Activated naive CD4-positive, alpha-beta T cell treated with anti-CD3 and anti-CD28 coated beads for 36 hours (primary cell): ENCODE results near the gene SAP30. TPM values are rescaled to one million over a fixed set of nuclear protein-coding genes. Genes with fewer than 3 reads are reported as not detected.

ENCODE experiments used
- CTCF ChIA-PET: fragments of 350-600 bp; sonication (Branson Sonifier 250); formaldehyde crosslinking; loops from one replicate; lab custom pipeline; 2021; ENCODE audit warnings: antibody characterized with exemption; lab: Charles Lee
- DNase-seq: peaks from one replicate; pipeline ENCODE4 v3.0.0-alpha.2; 2020
- H3K27ac Mint-ChIP-seq: one replicate; pipeline ENCODE4 v1.8.0; 2021; ENCODE audit warnings: mild to moderate bottlenecking, mixed read lengths
- H3K27me3 Mint-ChIP-seq: one replicate; pipeline ENCODE4 v1.8.0; 2021; ENCODE audit warnings: low read depth, mixed read lengths
- H3K36me3 Mint-ChIP-seq: one replicate; pipeline ENCODE4 v1.8.0; 2021; ENCODE audit warnings: low read depth, mixed read lengths
- H3K4me1 Mint-ChIP-seq: one replicate; pipeline ENCODE4 v1.8.0; 2021; ENCODE audit warnings: low read depth, mixed read lengths
- H3K4me3 Mint-ChIP-seq: one replicate; pipeline ENCODE4 v1.8.0; 2021; ENCODE audit warnings: mild to moderate bottlenecking, moderate library complexity, mixed read lengths
- H3K9me3 Mint-ChIP-seq: one replicate; pipeline ENCODE4 v1.8.0; 2021; ENCODE audit warnings: mixed read lengths
- intact Hi-C: fragments of 100-400 bp; cut with micrococcal nuclease; formaldehyde crosslinking; loops from one replicate; pipeline ENCODE4 v1.15.1; 2023
- total RNA-seq, 2 experiments: library from RNA; stranded (reverse); gene quantifications; one replicate each; pipeline ENCODE4 v1.2.3, GENCODE V29; 2021

SAP30 gene
- total RNA-seq, 2 experiments from 2014 or later, result 9.2 to 9.7 TPM

DNA sequence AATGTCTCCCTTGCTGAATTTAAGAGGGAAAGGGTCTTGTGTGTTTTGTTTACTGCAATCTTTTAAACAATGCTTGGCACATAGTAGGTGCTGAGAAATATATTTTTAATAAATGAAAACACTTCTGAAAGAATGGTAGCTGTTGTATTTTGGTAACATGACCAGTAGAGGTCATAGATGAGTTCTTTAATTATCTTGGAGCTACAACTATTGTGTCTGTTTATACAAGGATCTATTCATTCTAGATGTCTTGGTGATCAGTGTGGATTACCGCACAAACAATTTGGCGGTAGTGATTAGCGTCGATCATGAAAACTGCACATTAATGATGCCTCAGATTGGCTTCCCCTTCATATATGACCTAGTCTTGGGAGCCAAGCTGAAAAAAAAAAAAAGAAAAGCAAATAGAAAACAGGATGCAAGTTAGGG is 49.6 kb downstream of the SAP30 start:
- intact Hi-C loops, result loop anchor here (1.0 kb wide), 2 partner anchors 74 to 736 kb away; no protein-coding TSS in a partner anchor
- Mint-ChIP-seq H3K4me1 (peaks cover 4% of the 10 kb centered on the region), H3K4me3 (no peak overlapping the region), H3K9me3 (no peaks in the 10 kb centered on the region), H3K27me3 (peaks cover 3% of the 10 kb centered on the region), H3K36me3 (no peaks in the 10 kb centered on the region), H3K27ac (no peak overlapping the region)
- no peak for DNase-seq
- CTCF ChIA-PET, result interaction anchor here (0.6 to 11.9 kb wide), 23 partner anchors 9 to 407 kb away, joined by 3 to 105 read pairs (median 4); partner anchors contain the start of gene SAP30

DNA sequence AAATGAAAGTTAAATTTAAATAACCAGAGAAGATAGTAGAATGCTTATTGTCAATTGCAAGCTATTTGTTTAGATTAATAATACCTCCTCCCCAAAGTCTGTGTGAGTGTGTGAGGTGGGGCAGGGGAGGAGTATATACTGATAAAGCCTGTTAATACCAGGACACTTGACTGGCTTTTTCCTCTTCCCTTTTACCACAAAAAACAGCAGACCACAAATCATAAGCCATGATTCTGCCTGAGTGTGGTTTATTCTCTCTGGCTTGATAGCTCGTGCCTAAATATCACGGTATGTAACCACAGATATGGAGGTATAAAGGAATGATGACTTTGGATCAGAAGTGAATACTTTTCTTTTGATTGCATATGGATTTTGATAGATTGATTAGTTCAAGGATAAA is 50.0 kb downstream of the SAP30 start:
- Mint-ChIP-seq H3K9me3 (no peaks in the 10 kb centered on the region), H3K36me3 (no peaks in the 10 kb centered on the region), H3K27me3 (peaks cover 3% of the 10 kb centered on the region), H3K27ac (no peak overlapping the region), H3K4me3 (no peak overlapping the region), H3K4me1 (peaks cover 9% of the 10 kb centered on the region)
- no peak for DNase-seq
- intact Hi-C loops, result loop anchor here (1.0 kb wide), 2 partner anchors 74 to 736 kb away; no protein-coding TSS in a partner anchor
- CTCF ChIA-PET, result interaction anchor here (0.6 to 11.9 kb wide), 24 partner anchors 10 to 407 kb away, joined by 3 to 105 read pairs (median 4); partner anchors contain the start of gene SAP30

DNA sequence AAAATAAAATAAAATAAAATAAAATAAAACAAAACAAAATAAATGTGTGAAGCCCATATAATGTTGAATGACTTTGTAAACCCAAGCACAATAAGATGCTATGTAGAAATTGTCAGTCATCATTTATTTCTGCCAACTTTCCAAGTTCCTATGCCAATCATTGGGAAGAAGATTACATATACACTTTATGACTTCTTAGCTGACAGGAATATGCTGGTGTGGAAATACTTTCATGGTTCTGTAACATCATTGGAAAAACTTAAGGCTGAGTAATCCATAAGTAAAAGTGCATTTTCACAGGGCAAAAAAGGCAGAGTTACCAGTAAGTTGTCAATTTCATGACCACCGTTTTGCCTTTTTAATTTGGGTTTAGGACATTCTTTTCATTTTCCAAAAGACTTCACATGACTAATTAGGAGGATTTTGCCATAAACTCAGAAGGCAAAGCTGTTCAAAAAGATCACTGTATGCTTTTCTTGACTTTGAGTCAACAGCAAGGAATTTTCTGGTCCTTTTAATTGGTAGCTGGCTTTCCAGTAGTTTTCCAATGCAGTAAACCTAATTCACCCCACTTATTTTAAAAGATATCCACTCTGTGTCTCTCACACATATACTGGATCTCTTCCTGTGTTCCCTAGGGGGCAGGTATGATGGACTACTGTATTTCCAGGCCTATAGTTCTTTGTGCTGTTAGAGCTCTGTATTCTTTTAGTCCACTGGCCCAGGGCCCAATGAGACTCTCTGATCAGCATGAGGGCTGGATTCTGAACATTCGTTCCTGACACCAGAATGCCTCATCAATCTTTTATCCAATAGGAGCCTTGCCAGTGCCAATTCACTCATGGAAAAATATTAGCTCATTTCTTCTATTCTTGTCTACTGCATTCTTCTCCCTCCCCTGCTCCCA is 54.4 kb downstream of the SAP30 start:
- no peaks in the 10 kb centered on the region for H3K27me3 Mint-ChIP-seq
- intact Hi-C loops, result no loop called here
- no peak overlapping the region for H3K27ac Mint-ChIP-seq
- DNase-seq, result no peak
- no peak overlapping the region for H3K4me3 Mint-ChIP-seq
- H3K9me3 Mint-ChIP-seq, result no peaks in the 10 kb centered on the region
- CTCF ChIA-PET, result interaction anchor here (0.6 to 1.0 kb wide), 2 partner anchors 13 to 105 kb away, joined by 3 read pairs; partner anchors contain the start of gene HAND2
- H3K36me3 Mint-ChIP-seq, result no peaks in the 10 kb centered on the region
- peaks cover 25% of the 10 kb centered on the region for H3K4me1 Mint-ChIP-seq

DNA sequence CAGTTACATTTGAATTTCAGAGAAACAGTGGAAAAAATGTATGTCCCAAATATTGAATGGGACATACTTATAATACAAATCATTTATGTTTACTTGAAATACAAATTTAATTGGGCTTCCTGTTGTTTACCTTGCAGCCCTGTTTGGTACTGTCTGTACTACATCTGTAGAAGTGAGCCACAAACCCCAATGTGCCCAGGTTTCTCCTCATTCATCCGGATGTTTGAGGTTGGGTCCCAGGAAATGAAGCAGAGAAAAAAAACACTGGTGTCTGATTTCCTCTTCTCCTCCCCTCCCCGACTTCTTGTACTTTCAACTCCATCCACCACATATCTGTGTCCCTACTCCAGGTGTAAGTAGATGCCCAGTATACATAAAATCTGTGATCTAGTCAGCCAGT is 55.3 kb downstream of the SAP30 start:
- Mint-ChIP-seq H3K27me3 (no peaks in the 10 kb centered on the region), H3K36me3 (no peaks in the 10 kb centered on the region), H3K27ac (no peak overlapping the region), H3K4me3 (no peak overlapping the region), H3K4me1 (peaks cover 22% of the 10 kb centered on the region), H3K9me3 (no peaks in the 10 kb centered on the region)
- intact Hi-C loops, result no loop called here
- CTCF ChIA-PET, result no interaction called here
- DNase-seq, result no peak

Other genes with a start within 250 kb of the SAP30 start
- 10 to 100 TPM in 1 of 2 experiments, 1 to 10 TPM in 1; 8.5 to 11.1 TPM for gene GALNT7, start 202.1 kb upstream of the SAP30 start, total RNA-seq
- gene HMGB2, start 36.6 kb upstream of the SAP30 start, total RNA-seq, result 100 to 1,000 TPM; 752 to 787 TPM
- gene SCRG1, start 28.2 kb downstream of the SAP30 start, total RNA-seq, result not detected
- not detected for gene HAND2, start 159.3 kb downstream of the SAP30 start, total RNA-seq